Endothelial cell of umbilical vein (primary cell): ENCODE results near the gene PRR15. TPM values are rescaled to one million over a fixed set of nuclear protein-coding genes. Genes with fewer than 3 reads are reported as not detected.

ENCODE experiments used
- BruUV-seq: library from RNA; stranded (reverse); fragments of 400-500 nt; replicated peaks from 2 replicates; lab custom pipeline; 2021; lab: Mats Ljungman, UMichigan
- CTCF ChIA-PET: fragments of 300-600, 350-600 bp; sonication (Branson Sonifier 250); formaldehyde crosslinking; loops from one replicate; lab custom pipeline; 2021; ENCODE audit warnings: antibody characterized with exemption, inconsistent platforms; lab: Charles Lee
- POLR2A ChIA-PET: fragments of 300-600, 350-600 bp; sonication (Branson Sonifier 250); formaldehyde crosslinking; loops from one replicate; lab custom pipeline; 2021; ENCODE audit warnings: antibody characterized with exemption, inconsistent platforms; lab: Charles Lee
- DNase-seq: peaks from one replicate; pipeline ENCODE4 v3.0.0-alpha.2; 2011; ENCODE audit warnings: low read depth, low spot score
- FAIRE-seq: peaks from 2 replicates; lab custom pipeline; 2011; peaks lifted over from hg19 to GRCh38; lab: Jason Lieb, UNC
- H2AFZ ChIP-seq: 2 replicates; pipeline ENCODE4 v1.6.0; 2012; ENCODE audit warnings: low read depth, low read length, control low read depth, inconsistent platforms
- H3K27ac ChIP-seq: 2 replicates; pipeline ENCODE4 v1.5.1; 2011; ENCODE audit warnings: low read depth, mild to moderate bottlenecking, control low read depth, low read length, moderate library complexity; ENCODE audit not compliant: insufficient read depth
- H3K27me3 ChIP-seq, 2 experiments: 2 replicates each; pipeline versions ENCODE4 v1.6.0 to v1.6.1; 2011; ENCODE audit warnings: low read length in 2 of 2, mixed read lengths in 1 of 2; ENCODE audit not compliant: control insufficient read depth in 2 of 2, insufficient read depth in 2 of 2
- H3K36me3 ChIP-seq, 2 experiments: 2 replicates in 1 of 2; 3 replicates in 1 of 2; pipeline ENCODE4 v1.5.1; 2011; ENCODE audit warnings: low read length in 2 of 2, mild to moderate bottlenecking in 1 of 2, moderate library complexity in 1 of 2; ENCODE audit not compliant: control insufficient read depth in 2 of 2, insufficient read depth in 2 of 2; ENCODE audit errors: extremely low read depth in 1 of 2
- H3K4me1 ChIP-seq: 3 replicates; pipeline ENCODE4 v1.5.1; 2011; ENCODE audit warnings: mild to moderate bottlenecking, low read length; ENCODE audit not compliant: control insufficient read depth, insufficient read depth; ENCODE audit errors: extremely low read depth
- H3K4me2 ChIP-seq: 2 replicates; pipeline ENCODE4 v1.6.1; 2011; ENCODE audit warnings: low read length, control low read depth, mixed read lengths; ENCODE audit not compliant: insufficient read depth
- H3K4me3 ChIP-seq, 3 experiments: fragments of 200-600 bp in 1 of 3; sonication (generic), shearing (Covaris generic) in 1 of 3; replicated peaks in 1 of 3; 2 replicates each; pipeline ENCODE4 v1.5.1; 2011 to 2016; ENCODE audit warnings: control low read depth in 3 of 3, low read length in 3 of 3, mild to moderate bottlenecking in 2 of 3, inconsistent platforms in 1 of 3, low read depth in 1 of 3, moderate library complexity in 1 of 3; ENCODE audit not compliant: insufficient read depth in 1 of 3
- H3K79me2 ChIP-seq: 2 replicates; pipeline ENCODE4 v1.6.0; 2012; ENCODE audit warnings: low read length, inconsistent platforms; ENCODE audit not compliant: control insufficient read depth, insufficient read depth
- H3K9ac ChIP-seq: replicated peaks from 2 replicates; pipeline ENCODE3; 2011; ENCODE audit warnings: low read length, control low read depth; ENCODE audit not compliant: insufficient read depth; ENCODE audit errors: extremely low read depth
- H3K9me1 ChIP-seq: replicated peaks from 3 replicates; pipeline ENCODE4 v1.6.0; 2011; ENCODE audit warnings: mild to moderate bottlenecking, low read length; ENCODE audit not compliant: control insufficient read depth, insufficient read depth; ENCODE audit errors: extremely low read depth
- H3K9me3 ChIP-seq: replicated peaks from 2 replicates; pipeline ENCODE4 v1.5.1; 2012; ENCODE audit warnings: low read length, inconsistent platforms; ENCODE audit not compliant: control insufficient read depth, insufficient read depth
- H4K20me1 ChIP-seq: replicated peaks from 2 replicates; pipeline ENCODE3; 2011; ENCODE audit warnings: mild to moderate bottlenecking, low read length; ENCODE audit not compliant: control insufficient read depth, insufficient read depth; ENCODE audit errors: extremely low read depth
- EZH2 ChIP-seq: IDR thresholded peaks from 2 replicates; pipeline ENCODE4 v1.6.1; 2012; ENCODE audit warnings: borderline replicate concordance, low read depth, mild to moderate bottlenecking, moderate library complexity, low read length, inconsistent platforms; ENCODE audit not compliant: severe bottlenecking
- FOS ChIP-seq: IDR thresholded peaks from 2 replicates; pipeline ENCODE4 v1.6.1; 2011; ENCODE audit warnings: mild to moderate bottlenecking, low read length, moderate library complexity, borderline replicate concordance; ENCODE audit not compliant: insufficient read depth
- GATA2 ChIP-seq: IDR thresholded peaks from 2 replicates; pipeline ENCODE4 v1.7.0; 2011; ENCODE audit warnings: low read depth, mild to moderate bottlenecking, moderate library complexity, mixed read lengths, low read length; ENCODE audit not compliant: insufficient read length, insufficient read depth
- JUN ChIP-seq: IDR thresholded peaks from 2 replicates; pipeline ENCODE4 v1.6.1; 2011; ENCODE audit warnings: borderline replicate concordance, low read depth; ENCODE audit not compliant: insufficient read length, insufficient read depth
- MYC ChIP-seq: IDR thresholded peaks from one replicate; pipeline ENCODE4 v1.6.1; 2011; ENCODE audit warnings: mild to moderate bottlenecking, low read depth, low read length
- POLR2A ChIP-seq: IDR thresholded peaks from 2 replicates; pipeline ENCODE4 v1.6.1; 2012; ENCODE audit warnings: low read depth, mild to moderate bottlenecking, control low read depth, low read length
- POLR2AphosphoS5 ChIP-seq: IDR thresholded peaks from 2 replicates; pipeline ENCODE4 v1.6.1; 2012; ENCODE audit warnings: low read depth, mild to moderate bottlenecking, control low read depth, low read length, moderate library complexity; ENCODE audit not compliant: insufficient read depth
- dilution Hi-C: fragments of 300-500 bp; cut with MboI; formaldehyde crosslinking; loops from one replicate; pipeline ENCODE4 v1.15.0; 2019; ENCODE audit warnings: low sequenced_read_pairs; ENCODE audit not compliant: extremely low pct_ligation_motif_present
- intact Hi-C: fragments of 100-400 bp; cut with micrococcal nuclease; formaldehyde crosslinking; loops from one replicate; pipeline ENCODE4 v1.10.0; 2022
- polyA plus RNA-seq, 4 experiments: library from polyadenylated mRNA; depleted of rRNA in 3 of 4; stranded (reverse) in 3 of 4; unstranded in 1 of 4; fragments of >200 nt; gene quantifications; 2 replicates each; pipeline versions ENCODE4 v1.2.1 to v1.2.3, GENCODE V29; 2011 to 2012; ENCODE audit warnings: missing spikeins in 1 of 4
- total RNA-seq: library from RNA; stranded (reverse); gene quantifications from 2 replicates; pipeline ENCODE4 v1.2.3, GENCODE V29; 2021
- TF ChIP-seq, protein P1 (sequence below): IDR thresholded peaks from 2 replicates; pipeline ENCODE4 v1.6.1; 2011; ENCODE audit not compliant: insufficient read depth, insufficient read length
- TF ChIP-seq, protein P2 (sequence below), 2 donors: IDR thresholded peaks; 1 replicate in 1 of 2; 2 replicates in 1 of 2; pipeline ENCODE4 v1.5.1; 2011; ENCODE audit warnings: low read length in 2 of 2, mild to moderate bottlenecking in 2 of 2, moderate library complexity in 2 of 2, control low read depth in 1 of 2, inconsistent platforms in 1 of 2, low read depth in 1 of 2; ENCODE audit not compliant: insufficient read depth in 1 of 2; ENCODE audit errors: extremely low read depth in 1 of 2

PRR15 gene
- total and polyA plus RNA-seq, 2 donors (not counting 3 experiments of a cell fraction or from before 2014, with no cell fraction given) = 1.8 to 5.0 TPM

- dilution Hi-C loops = no loop called here
- CTCF ChIA-PET = interaction anchor here (1.2 kb wide), 1 partner anchor 10 kb away, joined by 3 read pairs; no protein-coding TSS in a partner anchor
- no peak overlapping the region for H3K4me2 ChIP-seq
These were observed 48.4 kb downstream of the PRR15 start for GRCh38 chr7:29611941-29612544.

DNA sequence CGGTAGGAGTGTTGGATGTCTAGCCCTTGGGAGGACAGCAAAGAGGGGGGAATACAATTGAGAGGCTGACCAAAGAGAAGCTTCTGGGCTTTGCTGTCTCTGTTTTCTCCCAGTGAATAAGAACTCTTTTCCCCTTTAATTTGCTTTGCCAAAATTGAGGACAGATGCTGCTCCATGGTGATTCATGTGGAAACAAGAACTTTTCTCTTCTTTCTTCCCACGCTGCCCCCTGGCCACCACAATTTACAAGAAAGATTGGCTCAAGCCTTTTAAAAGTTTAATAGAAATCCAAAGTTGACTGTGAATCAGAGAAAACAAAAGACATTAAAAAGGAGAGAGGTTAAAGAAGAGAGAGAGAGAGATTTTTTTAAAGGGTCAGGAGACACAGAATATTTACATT, 49.0 kb downstream of the PRR15 start:
- Histone ChIP-seq H3K27ac (no peak overlapping the region), H3K9me3 (no peaks in the 10 kb centered on the region), H3K27me3 (no peaks in the 10 kb centered on the region), H3K9ac (no peak overlapping the region), H3K36me3 (no peaks in the 10 kb centered on the region), H3K4me1 (no peaks in the 10 kb centered on the region), H3K79me2 (no peaks in the 10 kb centered on the region), H3K4me2 (no peak overlapping the region), H3K4me3 (no peak overlapping the region), H4K20me1 (no peaks in the 10 kb centered on the region), H3K9me1 (no peaks in the 10 kb centered on the region), H2AFZ (no peak overlapping the region)
- dilution Hi-C loops (no loop called here), intact Hi-C loops (no loop called here)
- TF ChIP-seq FOS = no peak
- TF ChIP-seq MYC = no peak
- TF ChIP-seq, protein P1, sequence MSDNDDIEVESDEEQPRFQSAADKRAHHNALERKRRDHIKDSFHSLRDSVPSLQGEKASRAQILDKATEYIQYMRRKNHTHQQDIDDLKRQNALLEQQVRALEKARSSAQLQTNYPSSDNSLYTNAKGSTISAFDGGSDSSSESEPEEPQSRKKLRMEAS = no peak
- TF ChIP-seq POLR2AphosphoS5 = no peak
- TF ChIP-seq EZH2 = no peak
- no peak for TF ChIP-seq JUN
- TF ChIP-seq POLR2A = no peak
- TF ChIP-seq, protein P2, sequence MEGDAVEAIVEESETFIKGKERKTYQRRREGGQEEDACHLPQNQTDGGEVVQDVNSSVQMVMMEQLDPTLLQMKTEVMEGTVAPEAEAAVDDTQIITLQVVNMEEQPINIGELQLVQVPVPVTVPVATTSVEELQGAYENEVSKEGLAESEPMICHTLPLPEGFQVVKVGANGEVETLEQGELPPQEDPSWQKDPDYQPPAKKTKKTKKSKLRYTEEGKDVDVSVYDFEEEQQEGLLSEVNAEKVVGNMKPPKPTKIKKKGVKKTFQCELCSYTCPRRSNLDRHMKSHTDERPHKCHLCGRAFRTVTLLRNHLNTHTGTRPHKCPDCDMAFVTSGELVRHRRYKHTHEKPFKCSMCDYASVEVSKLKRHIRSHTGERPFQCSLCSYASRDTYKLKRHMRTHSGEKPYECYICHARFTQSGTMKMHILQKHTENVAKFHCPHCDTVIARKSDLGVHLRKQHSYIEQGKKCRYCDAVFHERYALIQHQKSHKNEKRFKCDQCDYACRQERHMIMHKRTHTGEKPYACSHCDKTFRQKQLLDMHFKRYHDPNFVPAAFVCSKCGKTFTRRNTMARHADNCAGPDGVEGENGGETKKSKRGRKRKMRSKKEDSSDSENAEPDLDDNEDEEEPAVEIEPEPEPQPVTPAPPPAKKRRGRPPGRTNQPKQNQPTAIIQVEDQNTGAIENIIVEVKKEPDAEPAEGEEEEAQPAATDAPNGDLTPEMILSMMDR (IDR thresholded peaks at IDR 0.05; ENCODE audit: extremely low read depth in 1 of 2, insufficient read depth in 1 of 2, low read depth in 1 of 2, low read length in 2 of 2) = no peak
- no peak for TF ChIP-seq GATA2
- no TSS peak for BruUV-seq
- ChIA-PET CTCF (interaction anchor here (1.2 kb wide), 1 partner anchor 10 kb away, joined by 3 read pairs; no protein-coding TSS in a partner anchor), POLR2A (no interaction called here)
- FAIRE-seq = no peak
- DNase-seq = no peak

More at GRCh38 chr7:29611941-29612544, 48.4 kb downstream of the PRR15 start:
- Histone ChIP-seq H3K9me3 (no peaks in the 10 kb centered on the region), H3K27me3 (no peaks in the 10 kb centered on the region), H3K27ac (no peak overlapping the region), H3K9me1 (no peaks in the 10 kb centered on the region), H2AFZ (no peak overlapping the region), H3K9ac (no peak overlapping the region), H3K4me1 (no peaks in the 10 kb centered on the region), H4K20me1 (no peaks in the 10 kb centered on the region), H3K36me3 (no peaks in the 10 kb centered on the region), H3K79me2 (no peaks in the 10 kb centered on the region), H3K4me3 (no peak overlapping the region)
- FAIRE-seq = no peak
- DNase-seq = no peak
- BruUV-seq = no TSS peak
- intact Hi-C loops = no loop called here
- TF ChIP-seq POLR2A = no peak
- TF ChIP-seq JUN = no peak
- TF ChIP-seq POLR2AphosphoS5 = no peak
- TF ChIP-seq GATA2 = no peak
- TF ChIP-seq, protein P1 = no peak
- TF ChIP-seq FOS = no peak
- POLR2A ChIA-PET = no interaction called here
